Large intestine (tissue), 3 donors: Measurements from ENCODE around the gene TRPC4. TPM values are rescaled to one million over a fixed set of nuclear protein-coding genes. Genes with fewer than 3 reads are reported as not detected.

Source experiments
- DNase-seq, 2 donors: peaks; one replicate each; pipeline versions ENCODE4 v3.0.0 to v3.0.0-alpha.2; 2013
- H3K27ac ChIP-seq: one replicate; pipeline ENCODE4 v1.5.1; 2013; ENCODE audit warnings: low read length
- H3K27me3 ChIP-seq: 2 replicates; pipeline ENCODE4 v1.6.1; 2013; ENCODE audit warnings: low read length; ENCODE audit not compliant: control insufficient read depth, insufficient read depth
- H3K36me3 ChIP-seq: 2 replicates; pipeline ENCODE4 v1.6.1; 2013; ENCODE audit warnings: low read length; ENCODE audit not compliant: control insufficient read depth, insufficient read depth
- H3K4me1 ChIP-seq: one replicate; pipeline ENCODE4 v1.6.1; 2013; ENCODE audit warnings: low read length; ENCODE audit not compliant: control insufficient read depth, insufficient read depth
- H3K4me3 ChIP-seq: one replicate; pipeline ENCODE4 v1.5.1; 2013; ENCODE audit warnings: low read length
- H3K9me3 ChIP-seq: one replicate; pipeline ENCODE4 v1.6.1; 2013; ENCODE audit warnings: mild to moderate bottlenecking, low read depth, low read length, moderate library complexity; ENCODE audit not compliant: control insufficient read depth
- WGBS: methylation state at CpG from one replicate; pipeline ENCODE4 v1.1.5; 2013; ENCODE audit warnings: low lambda C conversion rate; ENCODE audit not compliant: insufficient coverage; 5-methylcytosine and 5-hydroxymethylcytosine counted together
- polyA plus RNA-seq: library from polyadenylated mRNA; unstranded; fragments of 120-200 nt; gene quantifications from one replicate; pipeline ENCODE4 v1.2.1, GENCODE V29; 2013

The TRPC4 gene
- polyA plus RNA-seq, 1 donor = 1.3 TPM

DNA sequence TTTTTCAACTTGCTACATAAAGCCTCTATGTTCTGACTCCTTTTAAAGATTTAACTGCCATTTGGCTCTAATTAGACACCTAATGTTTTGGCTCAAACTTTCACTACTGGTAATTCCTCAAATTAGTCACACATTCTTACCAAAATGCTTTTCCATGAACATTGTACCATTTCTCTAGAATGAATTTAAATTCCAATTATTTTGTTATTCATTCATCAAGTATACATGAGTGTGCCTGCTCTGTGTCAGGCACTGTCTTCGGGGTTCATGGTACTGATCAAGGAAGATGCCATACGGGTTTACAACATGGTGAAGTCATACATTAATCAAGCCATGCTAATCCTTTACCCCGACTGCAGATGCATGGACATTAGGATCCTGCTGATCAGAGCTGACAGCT lies 201.9 kb downstream of the TRPC4 start:
- DNase-seq = no peak
- no peaks in the 10 kb centered on the region for H3K9me3 ChIP-seq
- no peaks in the 10 kb centered on the region for H3K27me3 ChIP-seq
- no peak overlapping the region for H3K27ac ChIP-seq
- no CpG with 5 or more reads among the region's 3 CpGs for WGBS
- H3K4me1 ChIP-seq = no peaks in the 10 kb centered on the region
- H3K36me3 ChIP-seq = no peaks in the 10 kb centered on the region
- H3K4me3 ChIP-seq = no peak overlapping the region

DNA sequence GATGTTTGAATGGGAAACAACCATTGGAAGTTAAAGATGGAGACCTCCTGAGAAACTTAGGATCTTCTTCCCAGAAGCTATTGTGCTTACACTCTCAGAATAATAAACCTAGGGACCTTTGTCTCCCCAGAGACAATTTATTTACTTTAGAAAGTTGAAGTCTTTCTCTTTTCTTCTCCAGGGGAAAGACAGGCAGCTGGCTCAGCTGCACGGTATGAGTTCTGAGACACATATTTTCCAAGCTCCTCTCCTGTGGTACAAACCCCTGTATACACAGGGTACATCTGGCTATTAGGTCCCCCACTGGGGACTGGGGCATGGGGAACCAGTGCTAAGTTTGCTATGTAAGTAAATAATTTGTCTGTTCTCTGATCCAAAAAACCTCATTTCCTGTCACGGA lies 203.5 kb downstream of the TRPC4 start:
- DNase-seq = no peak
- Histone ChIP-seq H3K9me3 (no peaks in the 10 kb centered on the region), H3K4me3 (no peak overlapping the region), H3K27me3 (no peaks in the 10 kb centered on the region), H3K27ac (no peak overlapping the region), H3K36me3 (no peaks in the 10 kb centered on the region), H3K4me1 (no peaks in the 10 kb centered on the region)
- no CpG with 5 or more reads among the region's 2 CpGs for WGBS

DNA sequence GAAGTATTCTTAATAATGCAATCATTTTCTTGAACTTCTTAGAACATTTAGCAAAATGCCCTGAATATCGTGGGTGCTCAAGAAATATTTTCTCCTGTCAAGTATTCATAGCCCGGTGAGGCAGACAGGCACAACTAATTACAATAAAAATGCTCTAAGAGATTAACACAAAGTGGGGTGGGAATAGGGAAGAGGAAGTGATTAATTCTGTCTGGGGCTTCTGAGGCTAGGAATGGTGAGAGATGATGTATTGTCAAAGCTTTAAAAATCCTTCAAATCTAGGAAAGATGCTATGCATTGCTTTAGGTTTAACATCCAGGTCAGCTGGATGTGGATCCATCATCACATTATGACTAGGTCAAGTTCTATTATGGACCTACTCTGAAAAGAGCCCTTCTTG lies 204.2 kb downstream of the TRPC4 start:
- H3K36me3 ChIP-seq = no peaks in the 10 kb centered on the region

DNA sequence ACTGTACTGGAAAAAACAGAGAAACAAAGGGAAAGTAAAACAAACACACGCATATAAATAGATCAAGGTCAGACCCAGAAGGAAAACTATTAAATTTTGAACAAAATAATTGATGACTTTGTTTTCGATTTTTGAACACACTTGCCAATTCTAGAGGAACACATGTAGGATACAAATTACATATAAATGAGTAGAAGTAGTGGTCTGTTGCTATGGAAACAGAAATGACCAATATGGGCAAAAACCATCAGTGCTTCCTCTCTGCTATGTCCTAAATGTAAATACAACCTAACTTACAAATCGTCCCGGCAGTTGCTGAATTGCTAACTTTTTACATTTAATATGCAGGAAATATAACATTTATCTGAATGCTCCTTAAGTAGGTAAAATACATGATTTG lies 205.8 kb downstream of the TRPC4 start:
- Histone ChIP-seq H3K4me3 (no peak overlapping the region), H3K27ac (no peak overlapping the region), H3K27me3 (no peaks in the 10 kb centered on the region), H3K36me3 (no peaks in the 10 kb centered on the region), H3K9me3 (no peaks in the 10 kb centered on the region), H3K4me1 (no peaks in the 10 kb centered on the region)
- DNase-seq = no peak
- WGBS = 91% methylated on average over 4 of the region's 4 CpGs

More for the DNA sequence above, 204.2 kb downstream of the TRPC4 start:
- Histone ChIP-seq H3K27me3 (no peaks in the 10 kb centered on the region), H3K4me1 (no peaks in the 10 kb centered on the region), H3K9me3 (no peaks in the 10 kb centered on the region), H3K4me3 (no peak overlapping the region), H3K27ac (no peak overlapping the region)
- DNase-seq = no peak
- WGBS = no CpG with 5 or more reads among the region's 2 CpGs

DNA sequence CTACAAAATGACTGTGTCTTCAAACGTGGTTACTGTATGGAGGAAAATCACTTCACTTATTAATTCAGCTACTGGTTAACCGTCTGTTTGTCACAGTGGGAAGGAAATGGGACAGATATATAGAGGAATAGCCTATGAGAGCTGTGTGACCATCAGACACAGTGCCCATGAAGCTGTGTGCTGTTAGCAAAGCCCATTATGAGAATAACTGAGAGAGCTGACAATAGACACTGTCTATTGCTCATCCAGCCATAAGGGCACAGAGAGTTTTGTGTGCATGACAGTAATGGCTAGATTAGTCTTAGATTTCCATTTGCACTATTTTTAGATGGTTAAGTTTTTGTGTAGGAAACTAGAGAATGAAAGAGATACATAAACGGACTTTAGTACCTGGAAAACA lies 206.9 kb downstream of the TRPC4 start:
- no peaks in the 10 kb centered on the region for H3K4me1 ChIP-seq
- no peaks in the 10 kb centered on the region for H3K36me3 ChIP-seq
- H3K27me3 ChIP-seq = no peaks in the 10 kb centered on the region
- no peaks in the 10 kb centered on the region for H3K9me3 ChIP-seq
- 83% methylated on average over 3 of the region's 3 CpGs for WGBS
- no peak overlapping the region for H3K27ac ChIP-seq
- H3K4me3 ChIP-seq = no peak overlapping the region
- no peak for DNase-seq

DNA sequence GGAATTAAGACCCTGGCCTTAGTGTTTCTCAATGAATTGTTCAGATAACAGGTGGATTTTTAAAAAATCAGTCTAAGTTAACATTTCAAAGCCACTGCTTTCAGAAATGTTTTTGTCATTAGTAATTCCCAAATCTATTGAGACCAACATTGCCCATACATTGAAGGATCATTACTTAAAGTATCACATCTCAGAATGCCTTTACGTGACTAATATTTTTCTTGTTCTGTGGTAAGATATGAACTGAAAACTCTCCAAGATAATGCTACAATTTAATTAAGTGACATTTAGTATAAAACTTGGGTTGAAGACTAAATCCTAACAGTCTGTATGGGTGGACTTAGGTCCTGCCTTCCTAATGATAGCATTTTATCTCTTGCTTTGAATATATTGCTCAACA lies 211.6 kb downstream of the TRPC4 start:
- no peaks in the 10 kb centered on the region for H3K9me3 ChIP-seq
- H3K27me3 ChIP-seq = no peaks in the 10 kb centered on the region
- no peaks in the 10 kb centered on the region for H3K36me3 ChIP-seq
- no peaks in the 10 kb centered on the region for H3K4me1 ChIP-seq
- H3K4me3 ChIP-seq = no peak overlapping the region
- H3K27ac ChIP-seq = no peak overlapping the region
- DNase-seq = no peak
- no CpG with 5 or more reads among the region's 1 CpG for WGBS

DNA sequence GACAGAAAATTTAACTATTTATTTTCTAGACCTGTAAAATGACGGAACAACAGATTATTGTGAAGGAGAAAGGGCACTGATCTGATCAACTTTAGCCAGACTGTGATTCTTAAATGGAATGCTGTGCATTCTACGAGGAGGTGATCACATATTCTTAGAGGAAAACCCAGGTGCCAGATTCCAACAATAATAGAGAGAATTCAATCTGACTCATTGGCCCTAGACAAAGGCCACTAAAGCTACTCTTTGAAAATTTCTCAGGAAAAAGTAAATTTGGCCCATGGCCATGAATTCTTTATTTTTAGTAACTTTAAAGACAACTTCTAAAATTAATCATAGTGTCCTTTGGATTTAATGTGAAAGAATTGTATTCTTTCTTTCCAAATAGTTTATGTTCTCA lies 212.4 kb downstream of the TRPC4 start:
- Histone ChIP-seq H3K27me3 (no peaks in the 10 kb centered on the region), H3K27ac (no peak overlapping the region), H3K4me1 (no peaks in the 10 kb centered on the region), H3K4me3 (no peak overlapping the region), H3K36me3 (no peaks in the 10 kb centered on the region), H3K9me3 (no peaks in the 10 kb centered on the region)
- no peak for DNase-seq
- 90% methylated on average over 2 of the region's 2 CpGs for WGBS

DNA sequence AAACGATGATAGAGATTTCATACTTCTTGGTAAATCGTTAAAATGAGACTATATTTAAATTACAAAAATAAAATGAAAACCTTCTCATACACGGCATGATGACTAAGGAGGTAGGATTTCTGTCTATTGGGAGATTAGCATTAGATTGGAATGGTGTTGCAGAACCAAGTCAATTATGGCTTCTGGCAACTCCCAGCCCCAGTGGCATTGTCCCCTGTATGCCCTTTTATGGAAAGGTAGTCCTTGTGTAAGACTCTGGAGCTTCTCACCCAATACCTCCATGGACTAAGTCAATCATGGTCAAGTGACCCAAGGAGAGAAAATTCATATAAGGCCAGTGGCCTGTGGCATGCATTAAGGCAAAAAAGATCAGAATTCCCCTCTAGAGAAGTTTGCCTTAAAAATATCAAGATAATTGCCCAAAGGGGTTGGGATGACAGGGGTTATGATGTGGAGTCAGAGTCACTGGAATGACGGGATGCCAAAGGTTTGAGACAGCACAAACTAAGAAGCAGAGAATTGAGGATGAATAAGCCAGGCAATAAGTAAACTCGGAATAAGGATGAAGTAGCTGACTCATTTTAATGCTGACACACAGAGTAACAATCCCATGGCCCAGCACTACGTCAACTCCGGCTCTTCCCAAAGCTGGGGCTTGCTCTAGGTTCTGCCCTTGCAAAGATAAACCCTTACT lies 213.2 kb downstream of the TRPC4 start:
- Histone ChIP-seq H3K27ac (no peak overlapping the region), H3K9me3 (no peaks in the 10 kb centered on the region), H3K4me1 (no peaks in the 10 kb centered on the region), H3K4me3 (no peak overlapping the region), H3K27me3 (no peaks in the 10 kb centered on the region), H3K36me3 (no peaks in the 10 kb centered on the region)
- DNase-seq = no peak
- WGBS = 92% methylated on average over 2 of the region's 7 CpGs

DNA sequence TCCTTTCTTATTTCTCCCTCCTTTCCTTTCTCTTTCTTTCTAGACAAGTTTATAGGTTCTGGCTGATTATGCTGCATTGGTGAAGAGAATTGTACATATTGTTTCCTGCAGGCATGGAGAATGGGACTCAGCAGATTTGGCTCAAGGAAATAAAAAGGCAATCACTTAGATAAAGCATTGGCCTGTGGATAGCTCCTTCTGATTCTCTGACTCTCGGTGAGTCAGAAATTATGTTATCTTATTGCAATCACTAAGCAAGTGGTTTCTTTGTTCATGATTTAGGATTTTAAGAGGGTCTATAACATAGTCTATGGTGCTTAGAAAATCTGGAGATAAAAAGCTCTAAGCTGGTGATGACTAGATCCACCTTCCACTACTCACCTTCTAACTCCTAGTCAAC lies 217.0 kb downstream of the TRPC4 start:
- no peak for DNase-seq
- H3K9me3 ChIP-seq = no peaks in the 10 kb centered on the region
- H3K27me3 ChIP-seq = no peaks in the 10 kb centered on the region
- WGBS = 100% methylated on average over 1 of the region's 1 CpG
- H3K4me3 ChIP-seq = no peak overlapping the region
- H3K27ac ChIP-seq = no peak overlapping the region
- H3K4me1 ChIP-seq = no peaks in the 10 kb centered on the region
- no peaks in the 10 kb centered on the region for H3K36me3 ChIP-seq

DNA sequence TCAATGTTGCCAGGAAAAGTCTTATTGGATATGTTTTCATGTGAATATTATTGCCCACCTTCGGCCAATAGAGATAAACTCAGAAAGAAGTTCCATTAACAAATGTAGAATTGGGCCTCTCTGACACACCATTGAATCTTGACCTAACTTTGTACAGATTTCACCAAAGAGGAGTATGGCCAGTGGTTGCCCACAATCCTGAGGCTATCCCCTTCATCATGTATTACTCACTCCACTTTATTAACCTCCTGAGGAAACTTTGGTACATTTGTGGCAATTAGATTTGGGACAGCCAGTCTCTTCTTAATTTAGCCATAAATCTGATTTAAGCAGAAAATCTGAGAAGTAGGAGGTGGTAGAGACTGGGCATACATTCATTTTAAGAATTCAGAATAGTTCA lies 217.7 kb downstream of the TRPC4 start:
- no peak overlapping the region for H3K4me3 ChIP-seq
- no peaks in the 10 kb centered on the region for H3K4me1 ChIP-seq
- H3K9me3 ChIP-seq = no peaks in the 10 kb centered on the region
- H3K36me3 ChIP-seq = no peaks in the 10 kb centered on the region
- H3K27me3 ChIP-seq = no peaks in the 10 kb centered on the region
- no peak for DNase-seq
- WGBS = no CpG with 5 or more reads among the region's 1 CpG
- no peak overlapping the region for H3K27ac ChIP-seq

DNA sequence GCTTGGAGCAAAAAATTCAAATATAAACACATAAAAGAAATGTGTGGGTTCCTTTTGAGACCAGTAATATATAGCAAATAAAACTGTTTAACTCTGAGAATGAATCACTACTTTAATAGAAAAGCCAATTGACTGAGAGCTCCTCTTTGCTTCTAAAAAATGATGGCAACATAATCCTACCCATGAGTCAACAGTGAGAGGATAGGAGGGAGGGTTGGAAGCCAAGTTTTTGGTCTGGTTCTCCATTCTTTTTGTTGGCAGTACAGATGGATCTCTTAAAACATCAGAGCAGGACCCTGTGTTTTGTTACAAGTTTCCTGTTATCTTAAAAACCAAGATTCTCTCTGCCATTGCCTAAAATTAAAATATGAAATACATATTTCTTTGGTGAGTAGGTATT lies 221.0 kb downstream of the TRPC4 start:
- no peaks in the 10 kb centered on the region for H3K9me3 ChIP-seq
- H3K27ac ChIP-seq = no peak overlapping the region
- no peak overlapping the region for H3K4me3 ChIP-seq
- no peaks in the 10 kb centered on the region for H3K36me3 ChIP-seq
- no peaks in the 10 kb centered on the region for H3K27me3 ChIP-seq
- no peak for DNase-seq
- no peaks in the 10 kb centered on the region for H3K4me1 ChIP-seq
